ENCODE measurements around the gene PDGFD.

- TF ChIP-seq CTCF (conservative IDR thresholded peaks at IDR 0.05 in 1 of 2, IDR thresholded peaks at IDR 0.05 in 1 of 2; ENCODE audit: extremely low read depth in 1 of 2, insufficient read depth in 1 of 2, low read depth in 1 of 2, low read length in 2 of 2), result no peak
- TF ChIP-seq EZH2 (IDR thresholded peaks at IDR 0.05; ENCODE audit: borderline replicate concordance, low read length), result no peak
Measured at GRCh38 chr11:104033561-104033960, 130.4 kb downstream of the PDGFD start.
